ENCODE results near the gene SMARCD1. TPM values are rescaled to one million over a fixed set of nuclear protein-coding genes. Genes with fewer than 3 reads are reported as not detected.

SMARCD1 gene
- total and polyA plus RNA-seq, 2 experiments from 2014 or later, result 124 to 287 TPM

GRCh38 chr12:50112456-50113218, 27.5 kb downstream of the SMARCD1 start:
- Mint-ChIP-seq H3K27me3 (ENCODE audit: insufficient read depth, low read depth, poor library complexity) (peaks cover 4% of the 10 kb centered on the region), H3K4me1 (peaks cover 24% of the 10 kb centered on the region), H3K4me3 (peak overlapping the region; percentile 97), H3K36me3 (ENCODE audit: low read depth) (peaks cover 3% of the 10 kb centered on the region; the same call in 2 of the 3 replicates), H3K9me3 (peaks cover 2% of the 10 kb centered on the region; the same call in 1 of the 3 replicates), H3K27ac (peak overlapping the region; percentile 97)
- Histone ChIP-seq H3K36me3 (ENCODE audit: insufficient read depth) (no peaks in the 10 kb centered on the region), H3K27me3 (ENCODE audit: insufficient read depth) (no peaks in the 10 kb centered on the region), H3K4me2 (peak overlapping the region; percentile 73), H3K79me2 (replicated peaks; ENCODE audit: insufficient read depth) (peaks cover 31% of the 10 kb centered on the region), H3K9me2 (ENCODE audit: insufficient read depth) (no peaks in the 10 kb centered on the region), H3K4me1 (ENCODE audit: insufficient read depth) (peaks cover 12% of the 10 kb centered on the region; the same call in 1 of the 2 replicates), H4K20me1 (replicated peaks; ENCODE audit: insufficient read depth) (no peaks in the 10 kb centered on the region), H3K4me3 (peak overlapping the region; percentile 69), H2AFZ (peak overlapping the region; percentile 57), H3F3A (replicated peaks; ENCODE audit: low read depth) (peaks cover 16% of the 10 kb centered on the region), H3K27ac (ENCODE audit: low read depth) (peak overlapping the region; percentile 69)
- ATAC-seq, result no peak
- DNase-seq (ENCODE audit: low spot score), result no peak
- no peak for TF ChIP-seq EZH2phosphoT487 (IDR thresholded peaks at IDR 0.05; ENCODE audit: unreplicated experiment)
- TF ChIP-seq, protein P1, sequence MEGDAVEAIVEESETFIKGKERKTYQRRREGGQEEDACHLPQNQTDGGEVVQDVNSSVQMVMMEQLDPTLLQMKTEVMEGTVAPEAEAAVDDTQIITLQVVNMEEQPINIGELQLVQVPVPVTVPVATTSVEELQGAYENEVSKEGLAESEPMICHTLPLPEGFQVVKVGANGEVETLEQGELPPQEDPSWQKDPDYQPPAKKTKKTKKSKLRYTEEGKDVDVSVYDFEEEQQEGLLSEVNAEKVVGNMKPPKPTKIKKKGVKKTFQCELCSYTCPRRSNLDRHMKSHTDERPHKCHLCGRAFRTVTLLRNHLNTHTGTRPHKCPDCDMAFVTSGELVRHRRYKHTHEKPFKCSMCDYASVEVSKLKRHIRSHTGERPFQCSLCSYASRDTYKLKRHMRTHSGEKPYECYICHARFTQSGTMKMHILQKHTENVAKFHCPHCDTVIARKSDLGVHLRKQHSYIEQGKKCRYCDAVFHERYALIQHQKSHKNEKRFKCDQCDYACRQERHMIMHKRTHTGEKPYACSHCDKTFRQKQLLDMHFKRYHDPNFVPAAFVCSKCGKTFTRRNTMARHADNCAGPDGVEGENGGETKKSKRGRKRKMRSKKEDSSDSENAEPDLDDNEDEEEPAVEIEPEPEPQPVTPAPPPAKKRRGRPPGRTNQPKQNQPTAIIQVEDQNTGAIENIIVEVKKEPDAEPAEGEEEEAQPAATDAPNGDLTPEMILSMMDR (conservative IDR thresholded peaks at IDR 0.05; ENCODE audit: low read depth in 2 of 2), result 0 out of 4 replicates have a peak, but pooled peaks of 1 of the 2 experiments have one; percentile 12
- no peak for TF ChIP-seq CREB1 (CRISPR knock-in tag; IDR thresholded peaks at IDR 0.05; ENCODE audit: low read depth)
- no peak for TF ChIP-seq ZNF462 (CRISPR knock-in tag; IDR thresholded peaks at IDR 0.05)
